GM12892 (cell line): Measurements from ENCODE around the gene METTL23.
"Not testable (repeated sequence)": the region's sequence is repeated elsewhere in the genome, so short reads cannot be mapped to it uniquely, and the experiment has no call there.

Experiments used
- POLR2A ChIP-seq: IDR thresholded peaks from 2 replicates; pipeline ENCODE4 v1.6.1; 2011; ENCODE audit warnings: low read depth, low read length, control low read depth
- TAF1 ChIP-seq: IDR thresholded peaks from 2 replicates; pipeline ENCODE4 v1.6.1; 2011; ENCODE audit warnings: low read depth, mild to moderate bottlenecking, control low read depth, low read length, borderline replicate concordance

DNA sequence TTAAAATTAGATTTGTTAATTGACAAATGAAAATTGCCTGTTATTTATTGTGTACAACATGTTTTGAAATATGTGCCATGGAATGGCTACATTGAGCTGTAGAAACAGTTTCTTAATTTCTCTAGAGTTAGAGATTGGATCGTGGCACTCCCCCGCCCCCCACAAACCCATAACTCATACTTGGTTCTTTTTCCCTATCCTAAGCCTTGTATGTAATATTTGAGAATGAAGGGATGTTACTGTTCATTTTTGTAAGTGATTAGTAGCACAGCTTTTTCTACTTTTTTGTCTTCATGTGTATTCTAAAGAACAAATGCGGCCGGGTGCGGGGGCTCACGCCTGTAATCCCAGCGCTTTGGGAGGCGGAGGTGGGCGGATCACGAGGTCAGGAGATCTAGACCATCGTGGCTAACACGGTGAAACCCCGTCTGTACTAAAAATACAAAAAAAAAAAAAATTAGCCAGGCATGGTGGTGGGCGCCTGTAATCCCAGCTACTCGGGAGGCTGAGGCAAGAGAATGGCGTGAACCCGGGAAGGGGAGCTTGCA, 13.0 kb downstream of the METTL23 start:
- TF ChIP-seq POLR2A, TAF1: not testable (repeated sequence)
